Nephron (organoid): ENCODE data around the gene ZNF672.
"Not testable (repeated sequence)": the region's sequence is repeated elsewhere in the genome, so short reads cannot be mapped to it uniquely, and the experiment has no call there.

Experiments
- H3K27ac Mint-ChIP-seq, 3 experiments: 2 replicates each; pipeline ENCODE4 v1.8.0; 2020; ENCODE audit warnings: mixed read lengths in 3 of 3, mild to moderate bottlenecking in 2 of 3, moderate library complexity in 1 of 3
- H3K27me3 Mint-ChIP-seq: 2 replicates; pipeline ENCODE4 v1.8.0; 2021; ENCODE audit warnings: low read depth, mild to moderate bottlenecking, moderate library complexity, mixed read lengths
- H3K36me3 Mint-ChIP-seq: 2 replicates; pipeline ENCODE4 v1.8.0; 2020; ENCODE audit warnings: low read depth, mixed read lengths
- H3K4me1 Mint-ChIP-seq: 2 replicates; pipeline ENCODE4 v1.8.0; 2020; ENCODE audit warnings: mixed read lengths
- H3K4me3 Mint-ChIP-seq, 3 experiments: 2 replicates each; pipeline ENCODE4 v1.8.0; 2020; ENCODE audit warnings: mild to moderate bottlenecking in 3 of 3, mixed read lengths in 3 of 3, moderate library complexity in 2 of 3
- H3K9me3 Mint-ChIP-seq: 2 replicates; pipeline ENCODE4 v1.8.0; 2020; ENCODE audit warnings: mixed read lengths
- TF ChIP-seq, protein P1 (sequence below), 3 experiments: fragments of 200-600 bp; sonication (generic); IDR thresholded peaks; one replicate each; pipeline ENCODE4 v1.5.0; 2021; ENCODE audit warnings: antibody characterized with exemption in 3 of 3; ENCODE audit not compliant: unreplicated experiment in 3 of 3

The ZNF672 gene

DNA sequence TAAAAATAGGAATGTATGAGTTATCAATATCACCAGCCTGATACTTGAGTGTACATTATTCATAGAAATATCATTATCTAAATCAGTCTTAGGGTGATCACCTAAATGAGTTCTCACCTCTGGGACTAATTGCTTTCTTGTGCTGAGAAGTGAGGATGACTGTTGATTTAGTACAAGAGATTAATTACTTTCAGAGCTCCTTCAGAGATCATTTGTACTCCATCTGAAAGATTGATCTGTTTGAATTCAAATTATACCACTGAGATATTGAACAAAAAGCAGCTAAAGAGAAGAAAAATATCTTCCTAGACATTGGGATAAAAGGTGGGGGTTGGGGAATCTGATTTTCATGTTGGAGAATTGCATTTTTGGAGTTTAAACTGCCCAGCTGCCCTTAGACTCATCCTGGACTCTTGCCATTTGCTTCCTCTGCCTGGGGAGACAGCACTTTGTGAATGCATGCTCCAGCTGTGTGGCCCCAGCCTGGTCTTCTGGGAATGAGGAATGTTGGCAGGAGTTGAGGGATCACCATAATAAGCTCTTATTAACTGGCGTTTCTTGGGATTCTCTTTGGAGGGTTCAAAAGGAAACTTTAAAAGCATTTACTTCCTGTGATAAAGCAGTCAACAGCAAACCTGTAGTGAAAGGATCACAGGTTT is 48.3 kb downstream of the ZNF672 start:
- H3K36me3 Mint-ChIP-seq = no peaks in the 10 kb centered on the region
- peaks cover 26% of the 10 kb centered on the region for H3K4me1 Mint-ChIP-seq
- TF ChIP-seq, protein P1, sequence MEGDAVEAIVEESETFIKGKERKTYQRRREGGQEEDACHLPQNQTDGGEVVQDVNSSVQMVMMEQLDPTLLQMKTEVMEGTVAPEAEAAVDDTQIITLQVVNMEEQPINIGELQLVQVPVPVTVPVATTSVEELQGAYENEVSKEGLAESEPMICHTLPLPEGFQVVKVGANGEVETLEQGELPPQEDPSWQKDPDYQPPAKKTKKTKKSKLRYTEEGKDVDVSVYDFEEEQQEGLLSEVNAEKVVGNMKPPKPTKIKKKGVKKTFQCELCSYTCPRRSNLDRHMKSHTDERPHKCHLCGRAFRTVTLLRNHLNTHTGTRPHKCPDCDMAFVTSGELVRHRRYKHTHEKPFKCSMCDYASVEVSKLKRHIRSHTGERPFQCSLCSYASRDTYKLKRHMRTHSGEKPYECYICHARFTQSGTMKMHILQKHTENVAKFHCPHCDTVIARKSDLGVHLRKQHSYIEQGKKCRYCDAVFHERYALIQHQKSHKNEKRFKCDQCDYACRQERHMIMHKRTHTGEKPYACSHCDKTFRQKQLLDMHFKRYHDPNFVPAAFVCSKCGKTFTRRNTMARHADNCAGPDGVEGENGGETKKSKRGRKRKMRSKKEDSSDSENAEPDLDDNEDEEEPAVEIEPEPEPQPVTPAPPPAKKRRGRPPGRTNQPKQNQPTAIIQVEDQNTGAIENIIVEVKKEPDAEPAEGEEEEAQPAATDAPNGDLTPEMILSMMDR (IDR thresholded peaks at IDR 0.05; ENCODE audit: unreplicated experiment in 3 of 3) = no peak
- no peaks in the 10 kb centered on the region for H3K9me3 Mint-ChIP-seq
- no peaks in the 10 kb centered on the region for H3K27me3 Mint-ChIP-seq
- H3K4me3 Mint-ChIP-seq = peak overlapping the region in 1 of 3 experiments; percentile 16
- peak overlapping the region; percentile 76 to 90 (median 78) for H3K27ac Mint-ChIP-seq

DNA sequence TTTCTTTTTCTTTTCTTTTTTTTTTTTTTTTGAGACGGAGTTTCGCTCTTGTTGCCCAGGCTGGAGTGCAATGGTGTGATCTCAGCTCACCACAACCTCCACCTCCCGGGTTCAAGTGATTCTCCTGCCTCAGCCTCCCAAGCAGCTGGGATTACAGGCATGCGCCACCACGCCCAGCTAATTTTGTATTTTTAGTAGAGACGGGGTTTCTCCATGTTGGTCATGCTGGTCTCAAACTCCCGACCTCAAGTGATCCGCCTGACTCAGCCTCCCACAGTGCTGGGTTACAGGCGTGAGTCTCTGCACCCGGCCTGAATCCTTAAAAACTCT is 51.9 kb downstream of the ZNF672 start:
- H3K27ac Mint-ChIP-seq, H3K9me3 Mint-ChIP-seq, H3K4me3 Mint-ChIP-seq, H3K36me3 Mint-ChIP-seq, H3K27me3 Mint-ChIP-seq: not testable (repeated sequence)
- peaks cover 20% of the 10 kb centered on the region for H3K4me1 Mint-ChIP-seq

GRCh38 chr1:248890549-248891498 is 52.8 kb downstream of the ZNF672 start:
- no peaks in the 10 kb centered on the region for H3K36me3 Mint-ChIP-seq
- H3K27me3 Mint-ChIP-seq = no peaks in the 10 kb centered on the region
- H3K4me1 Mint-ChIP-seq = peaks cover 14% of the 10 kb centered on the region
- H3K4me3 Mint-ChIP-seq = no peak overlapping the region
- no peak overlapping the region for H3K27ac Mint-ChIP-seq
- TF ChIP-seq, protein P1 (IDR thresholded peaks at IDR 0.05; ENCODE audit: unreplicated experiment in 3 of 3) = no peak
- H3K9me3 Mint-ChIP-seq = no peaks in the 10 kb centered on the region

DNA sequence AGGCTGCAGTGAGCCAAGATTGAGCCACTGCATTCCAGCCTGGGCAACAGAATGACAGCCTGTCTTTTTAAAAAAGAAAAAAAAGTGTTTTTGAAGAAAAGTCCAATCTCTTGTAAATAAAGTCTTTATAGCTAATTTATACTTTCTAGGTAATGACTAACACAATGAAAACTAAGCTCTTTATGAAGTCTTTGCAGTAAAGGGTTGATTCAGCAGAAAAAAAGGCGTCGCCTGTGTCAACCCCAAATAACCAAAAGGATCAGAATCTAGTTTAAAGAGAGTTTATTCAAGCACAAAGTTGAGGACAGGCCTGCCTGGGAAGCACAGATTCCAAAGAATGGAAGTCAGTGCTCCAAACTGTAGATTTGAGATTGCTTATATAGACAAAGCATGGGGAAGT is 53.7 kb downstream of the ZNF672 start:
- peaks cover 5% of the 10 kb centered on the region for H3K4me1 Mint-ChIP-seq
- H3K27ac Mint-ChIP-seq = no peak overlapping the region
- TF ChIP-seq, protein P1 (IDR thresholded peaks at IDR 0.05; ENCODE audit: unreplicated experiment in 3 of 3) = no peak
- H3K4me3 Mint-ChIP-seq = no peak overlapping the region
- no peaks in the 10 kb centered on the region for H3K27me3 Mint-ChIP-seq
- no peaks in the 10 kb centered on the region for H3K36me3 Mint-ChIP-seq
- H3K9me3 Mint-ChIP-seq = no peaks in the 10 kb centered on the region

DNA sequence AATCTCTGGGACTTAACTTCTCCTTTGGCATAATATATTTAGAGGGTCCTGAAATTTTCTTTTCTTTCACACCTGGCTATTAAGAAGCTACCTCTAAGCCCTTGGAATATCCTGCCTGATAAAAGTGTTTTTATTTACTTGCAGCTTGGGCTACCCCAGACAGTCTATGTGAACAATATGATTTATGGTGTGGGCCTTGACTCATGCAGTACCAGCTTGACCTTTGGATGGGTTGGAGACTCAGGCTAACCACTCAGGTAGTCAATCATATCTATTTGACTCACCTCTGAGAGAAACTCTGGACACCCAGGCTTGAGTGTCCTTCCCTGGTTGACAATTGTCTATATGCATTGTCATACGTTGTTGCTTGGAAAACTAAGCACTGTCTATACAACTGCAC is 54.6 kb downstream of the ZNF672 start:
- Mint-ChIP-seq H3K9me3 (no peaks in the 10 kb centered on the region), H3K27me3 (no peaks in the 10 kb centered on the region), H3K27ac (no peak overlapping the region), H3K4me3 (no peak overlapping the region), H3K4me1 (no peaks in the 10 kb centered on the region), H3K36me3 (no peaks in the 10 kb centered on the region)
- TF ChIP-seq, protein P1 (IDR thresholded peaks at IDR 0.05; ENCODE audit: unreplicated experiment in 3 of 3) = no peak

GRCh38 chr1:248894837-248895236 is 56.8 kb downstream of the ZNF672 start:
- no peak overlapping the region for H3K27ac Mint-ChIP-seq
- no peaks in the 10 kb centered on the region for H3K4me1 Mint-ChIP-seq
- peaks cover 4% of the 10 kb centered on the region for H3K9me3 Mint-ChIP-seq
- H3K27me3 Mint-ChIP-seq = no peaks in the 10 kb centered on the region
- no peaks in the 10 kb centered on the region for H3K36me3 Mint-ChIP-seq
- TF ChIP-seq, protein P1 (IDR thresholded peaks at IDR 0.05; ENCODE audit: unreplicated experiment in 3 of 3) = no peak
- no peak overlapping the region for H3K4me3 Mint-ChIP-seq
